SH-SY5Y (cell line): ENCODE results near the gene GSAP.

Experiments
- GATA2 ChIP-seq: IDR thresholded peaks from 2 replicates; pipeline ENCODE4 v1.6.1; 2011; ENCODE audit warnings: mild to moderate bottlenecking, low read depth, low read length
- GATA3 ChIP-seq: IDR thresholded peaks from 2 replicates; pipeline ENCODE4 v1.6.1; 2011; ENCODE audit warnings: low read depth, mild to moderate bottlenecking, low read length, moderate library complexity

GRCh38 chr7:77262316-77262715, 153.8 kb downstream of the GSAP start:
- TF ChIP-seq GATA3 (no peak), GATA2 (no peak)
